Activated T-cell treated with anti-CD3 and anti-CD28 coated beads, Interleukin-2, amount 50 U/mL, for 72 hours (primary cell): ENCODE data around the gene NUP62. TPM values are rescaled to one million over a fixed set of nuclear protein-coding genes. Genes with fewer than 3 reads are reported as not detected.
A peak's percentile ranks its signal among the peaks of the same experiment; 100 is the strongest.

Experiments
- ATAC-seq, 2 donors: fragments of 150-1000 bp; cut with Tn5 transposase; replicated peaks in 1 of 2; 2 replicates each; pipeline ENCODE4 v1.10.0; 2021; ENCODE audit warnings: moderate library complexity in 2 of 2, mild to moderate bottlenecking in 1 of 2
- DNase-seq, 2 donors: peaks; one replicate each; pipeline ENCODE4 v3.0.0; 2021 to 2022; ENCODE audit warnings: mixed read lengths in 1 of 2
- H3K27ac Mint-ChIP-seq: one replicate; pipeline ENCODE4 v1.8.0; 2022; ENCODE audit warnings: mild to moderate bottlenecking, moderate library complexity, mixed read lengths
- H3K27me3 Mint-ChIP-seq: one replicate; pipeline ENCODE4 v1.8.0; 2022; ENCODE audit warnings: low read depth, mixed read lengths
- H3K36me3 Mint-ChIP-seq, 2 donors: one replicate each; pipeline ENCODE4 v1.8.0; 2022; ENCODE audit warnings: mixed read lengths in 2 of 2, mild to moderate bottlenecking in 1 of 2; ENCODE audit not compliant: insufficient read depth in 2 of 2
- H3K4me1 Mint-ChIP-seq: one replicate; pipeline ENCODE4 v1.8.0; 2022; ENCODE audit warnings: low read depth, mixed read lengths
- H3K4me3 Mint-ChIP-seq, 2 donors: one replicate each; pipeline ENCODE4 v1.8.0; 2022; ENCODE audit warnings: mild to moderate bottlenecking in 2 of 2, mixed read lengths in 2 of 2, moderate library complexity in 2 of 2
- H3K9me3 Mint-ChIP-seq, 2 donors: one replicate each; pipeline ENCODE4 v1.8.0; 2022; ENCODE audit warnings: mixed read lengths in 2 of 2
- total RNA-seq, 2 donors: library from RNA; stranded (reverse); gene quantifications; one replicate each; pipeline ENCODE4 v1.2.3, GENCODE V29; 2022

NUP62 gene
- total RNA-seq, 2 donors from 2014 or later, result 135 to 139 TPM

GRCh38 chr19:49876422-49877019, 52.8 kb downstream of the NUP62 start:
- Mint-ChIP-seq H3K9me3 (no peaks in the 10 kb centered on the region), H3K4me3 (no peak overlapping the region), H3K36me3 (peaks cover 0 to 14% of the 10 kb centered on the region in 2 donors), H3K27ac (no peak overlapping the region), H3K4me1 (peaks cover 43% of the 10 kb centered on the region), H3K27me3 (no peaks in the 10 kb centered on the region)
- peak; percentile 58 to 59 for ATAC-seq
- DNase-seq, result peak; percentile 98

DNA sequence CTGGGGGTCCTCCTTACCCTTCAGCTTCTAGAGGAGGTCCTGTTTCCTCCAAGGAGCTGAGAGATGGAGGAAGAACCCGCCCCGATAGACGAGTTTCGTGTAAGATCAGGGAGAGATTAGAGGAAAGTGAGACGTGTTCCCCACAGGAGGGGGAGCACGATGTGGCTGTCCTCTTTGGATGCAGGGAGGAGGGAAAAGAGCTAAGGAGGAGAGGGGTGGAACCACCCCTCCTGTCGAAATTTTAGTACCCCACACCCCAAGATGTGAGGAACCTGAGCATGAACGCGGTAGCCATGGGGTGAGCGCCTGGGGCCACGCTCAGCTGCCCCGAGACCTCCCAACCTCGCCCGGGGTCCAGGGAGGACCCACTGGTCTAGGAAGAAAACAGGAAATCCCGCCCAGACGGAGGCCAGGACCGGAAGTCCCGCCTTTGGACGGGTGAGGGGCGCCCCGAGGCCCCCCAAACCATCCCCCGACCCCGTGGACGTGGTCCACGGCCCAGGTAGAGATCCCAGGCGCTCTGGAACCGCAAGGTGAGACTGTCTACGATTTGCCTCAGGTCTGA, 53.4 kb downstream of the NUP62 start:
- peak in 1 of 2 donors; percentile 8 for ATAC-seq
- DNase-seq, result peak; percentile 65 to 71
- H3K27ac Mint-ChIP-seq, result peak overlapping the region; percentile 93
- H3K27me3 Mint-ChIP-seq, result no peaks in the 10 kb centered on the region
- H3K9me3 Mint-ChIP-seq, result no peaks in the 10 kb centered on the region
- H3K4me3 Mint-ChIP-seq, result no peak overlapping the region
- H3K4me1 Mint-ChIP-seq, result peaks cover 43% of the 10 kb centered on the region
- H3K36me3 Mint-ChIP-seq, result peaks cover 0 to 12% of the 10 kb centered on the region in 2 donors

GRCh38 chr19:49875177-49875576, 54.1 kb downstream of the NUP62 start:
- Mint-ChIP-seq H3K27ac (peak overlapping the region; percentile 93), H3K27me3 (no peaks in the 10 kb centered on the region), H3K4me3 (no peak overlapping the region), H3K9me3 (no peaks in the 10 kb centered on the region), H3K36me3 (peaks cover 0 to 9% of the 10 kb centered on the region in 2 donors), H3K4me1 (peaks cover 48% of the 10 kb centered on the region)
- ATAC-seq (no peak), DNase-seq (no peak)

DNA sequence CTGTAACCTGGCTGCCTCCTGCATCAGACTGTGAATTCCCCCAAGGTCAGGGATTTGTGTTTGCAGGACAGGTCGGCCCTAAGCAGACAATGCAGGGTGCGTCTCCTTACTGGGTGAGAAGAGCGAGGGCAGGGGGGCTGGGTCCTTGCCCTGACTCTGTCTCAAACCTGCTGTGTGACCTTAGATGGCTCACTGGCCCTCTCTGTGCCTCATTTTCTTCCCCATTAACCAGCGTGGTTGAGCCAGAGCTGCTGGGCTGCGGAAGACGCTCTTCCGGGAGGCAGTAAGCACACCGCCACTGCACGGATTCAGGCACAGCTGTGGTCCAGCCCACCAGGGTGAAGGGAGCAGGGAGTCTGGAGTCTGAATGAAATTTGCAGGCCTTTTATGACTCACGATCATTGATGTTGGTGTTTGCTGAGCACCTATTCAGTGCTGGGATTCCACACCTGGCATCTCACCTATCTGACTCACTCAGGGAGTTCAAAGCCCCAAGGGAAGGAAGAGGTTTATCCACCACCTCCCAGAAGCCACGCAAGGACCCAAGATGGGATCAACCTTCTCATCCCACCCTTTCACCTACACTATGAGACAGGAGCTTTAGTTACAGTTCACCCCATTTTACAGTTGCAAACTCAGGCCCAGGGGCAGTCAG, 54.7 kb downstream of the NUP62 start:
- no peaks in the 10 kb centered on the region for H3K27me3 Mint-ChIP-seq
- no peaks in the 10 kb centered on the region for H3K9me3 Mint-ChIP-seq
- peak overlapping the region; percentile 52 for H3K27ac Mint-ChIP-seq
- H3K4me3 Mint-ChIP-seq, result no peak overlapping the region
- DNase-seq (no peak), ATAC-seq (no peak)
- peaks cover 50% of the 10 kb centered on the region for H3K4me1 Mint-ChIP-seq
- peaks cover 0 to 5% of the 10 kb centered on the region in 2 donors for H3K36me3 Mint-ChIP-seq

DNA sequence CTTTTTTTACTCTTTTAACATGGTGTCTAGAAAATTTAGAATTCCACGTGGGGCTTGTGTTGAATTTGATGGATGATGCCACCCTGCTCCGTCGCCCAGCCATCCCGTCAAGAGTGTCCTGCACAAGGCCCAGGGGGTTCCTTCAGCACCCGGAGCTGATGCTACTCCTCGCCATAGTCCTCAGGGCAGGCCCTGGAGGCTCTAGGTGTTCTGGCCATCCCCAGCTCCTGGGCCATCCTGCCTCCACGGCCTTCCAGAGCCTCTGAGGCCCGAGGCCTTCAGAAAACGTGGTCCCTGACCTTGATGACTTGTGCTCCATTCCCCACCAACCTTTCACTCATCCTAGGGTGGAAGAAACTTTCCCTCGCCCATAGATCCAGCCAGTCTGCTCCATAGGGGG, 55.5 kb downstream of the NUP62 start:
- DNase-seq (no peak), ATAC-seq (no peak)
- Mint-ChIP-seq H3K36me3 (peaks cover 0 to 5% of the 10 kb centered on the region in 2 donors), H3K9me3 (no peaks in the 10 kb centered on the region), H3K4me3 (no peak overlapping the region), H3K4me1 (peaks cover 42% of the 10 kb centered on the region), H3K27ac (no peak overlapping the region), H3K27me3 (no peaks in the 10 kb centered on the region)

DNA sequence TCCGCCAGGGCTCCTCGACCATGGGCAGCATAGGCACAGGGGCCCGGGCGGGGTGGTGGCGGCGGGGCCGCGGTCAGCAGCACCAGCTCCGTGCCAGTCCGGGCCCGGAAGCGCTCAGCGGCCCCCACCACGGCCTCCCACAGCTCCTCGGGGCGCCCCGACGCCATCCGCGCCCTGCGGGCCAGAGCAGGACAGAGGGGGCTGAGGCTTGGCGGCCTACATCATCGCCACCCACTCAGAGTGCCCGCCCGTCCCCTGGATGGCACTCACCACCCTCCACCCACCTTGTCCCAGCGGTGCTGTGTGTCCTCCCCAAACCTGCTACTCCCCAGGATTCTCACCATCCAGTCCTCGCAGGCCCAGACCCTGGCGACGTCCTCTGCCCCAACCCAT, 56.2 kb downstream of the NUP62 start:
- peaks cover 35% of the 10 kb centered on the region for H3K4me1 Mint-ChIP-seq
- no peak for DNase-seq
- H3K27ac Mint-ChIP-seq, result no peak overlapping the region
- no peak overlapping the region for H3K4me3 Mint-ChIP-seq
- ATAC-seq, result no peak
- H3K36me3 Mint-ChIP-seq, result peaks cover 0 to 5% of the 10 kb centered on the region in 2 donors
- H3K9me3 Mint-ChIP-seq, result no peaks in the 10 kb centered on the region
- no peaks in the 10 kb centered on the region for H3K27me3 Mint-ChIP-seq

DNA sequence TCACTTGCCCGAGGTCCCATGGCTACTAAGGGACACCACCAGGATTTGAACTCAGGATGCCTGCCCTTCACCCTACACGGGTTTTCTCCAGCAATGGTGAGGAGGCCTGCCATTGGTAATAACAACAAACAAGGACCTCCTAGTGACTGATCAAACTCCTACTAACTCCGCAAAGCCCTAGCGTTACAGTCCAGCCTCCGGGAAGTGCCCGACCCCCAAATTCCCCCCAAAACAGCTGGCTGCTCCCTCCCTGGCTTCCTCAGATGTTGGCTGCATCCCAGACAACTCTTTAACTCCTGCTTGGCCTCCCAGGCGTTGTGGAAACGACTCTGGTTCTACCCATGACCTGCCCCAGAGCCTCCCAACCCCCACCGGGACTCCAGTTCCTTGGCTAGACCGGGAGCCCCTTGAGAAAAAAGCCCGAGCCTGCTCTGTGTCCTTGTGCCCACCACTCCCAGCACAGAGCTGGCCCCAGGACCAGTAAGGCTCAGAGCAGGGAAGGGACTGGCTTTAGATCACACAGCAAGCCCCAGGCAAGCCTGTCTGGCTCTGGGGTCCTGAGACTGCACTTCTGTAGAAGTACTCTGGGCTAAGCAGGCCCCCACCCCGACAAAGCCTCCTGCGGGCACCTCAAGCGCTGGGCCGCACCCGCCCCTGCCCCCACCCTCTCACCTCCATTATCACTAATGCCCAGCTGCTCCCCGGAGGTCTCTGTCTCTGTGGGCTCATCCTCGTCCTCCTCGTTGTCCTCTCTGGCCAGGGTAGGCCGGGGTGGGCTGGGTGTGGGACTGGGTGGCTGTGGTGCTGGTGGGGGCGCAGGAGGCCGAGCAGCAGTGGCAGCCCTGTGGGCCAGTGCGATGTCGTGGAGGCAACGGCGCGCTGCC, 56.8 kb downstream of the NUP62 start:
- Mint-ChIP-seq H3K27me3 (no peaks in the 10 kb centered on the region), H3K4me1 (peaks cover 32% of the 10 kb centered on the region), H3K9me3 (no peaks in the 10 kb centered on the region), H3K36me3 (peaks cover 0 to 4% of the 10 kb centered on the region in 2 donors), H3K4me3 (peak overlapping the region in 1 of 2 donors; percentile 3), H3K27ac (peak overlapping the region; percentile 35)
- DNase-seq, result no peak
- no peak for ATAC-seq

- Mint-ChIP-seq H3K36me3 (peaks cover 1 to 7% of the 10 kb centered on the region in 2 donors), H3K9me3 (no peaks in the 10 kb centered on the region), H3K27ac (no peak overlapping the region), H3K4me3 (peak overlapping the region; percentile 3 to 12), H3K4me1 (peaks cover 37% of the 10 kb centered on the region), H3K27me3 (no peaks in the 10 kb centered on the region)
- no peak for DNase-seq
- no peak for ATAC-seq
Measured at GRCh38 chr19:49871349-49871985, 57.8 kb downstream of the NUP62 start.

- peaks cover 42% of the 10 kb centered on the region for H3K4me1 Mint-ChIP-seq
Measured at GRCh38 chr19:49870309-49870901, 58.9 kb downstream of the NUP62 start.

GRCh38 chr19:49869484-49870308, 59.6 kb downstream of the NUP62 start:
- Mint-ChIP-seq H3K27ac (peak overlapping the region; percentile 77), H3K4me3 (no peak overlapping the region), H3K36me3 (peaks cover 2 to 10% of the 10 kb centered on the region in 2 donors), H3K27me3 (no peaks in the 10 kb centered on the region), H3K9me3 (no peaks in the 10 kb centered on the region), H3K4me1 (peaks cover 42% of the 10 kb centered on the region)
- ATAC-seq, result peak; percentile 78 to 81
- DNase-seq, result peak; percentile 90 to 92

More at GRCh38 chr19:49870309-49870901, 58.9 kb downstream of the NUP62 start:
- Mint-ChIP-seq H3K4me3 (no peak overlapping the region), H3K27ac (peak overlapping the region; percentile 77), H3K36me3 (peaks cover 1 to 10% of the 10 kb centered on the region in 2 donors), H3K27me3 (no peaks in the 10 kb centered on the region), H3K9me3 (no peaks in the 10 kb centered on the region)
- DNase-seq (no peak), ATAC-seq (no peak)

- H3K4me3 Mint-ChIP-seq, result no peak overlapping the region
- ATAC-seq (peak; percentile 9 to 18), DNase-seq (no peak)
- H3K9me3 Mint-ChIP-seq, result no peaks in the 10 kb centered on the region
- no peaks in the 10 kb centered on the region for H3K27me3 Mint-ChIP-seq
- peaks cover 8 to 11% of the 10 kb centered on the region in 2 donors for H3K36me3 Mint-ChIP-seq
- peaks cover 44% of the 10 kb centered on the region for H3K4me1 Mint-ChIP-seq
- peak overlapping the region; percentile 19 for H3K27ac Mint-ChIP-seq
Measured at GRCh38 chr19:49869009-49869483, 60.3 kb downstream of the NUP62 start.
